GM10266 (cell line): ENCODE results near the gene TNFRSF19.

Experiments used
- DNase-seq: peaks from one replicate; pipeline ENCODE4 v3.0.0; 2012; ENCODE audit errors: extremely low spot score
- CTCF ChIP-seq: IDR thresholded peaks from 2 replicates; pipeline ENCODE4 v1.5.1; 2012; ENCODE audit warnings: mild to moderate bottlenecking, low read depth; ENCODE audit not compliant: control insufficient read depth, insufficient read depth; ENCODE audit errors: missing control alignments

TNFRSF19 gene

GRCh38 chr13:23678795-23679194, 108.6 kb downstream of the TNFRSF19 start:
- DNase-seq, result no peak
- no peak for TF ChIP-seq CTCF

- no peak for DNase-seq
- no peak for TF ChIP-seq CTCF
These were observed 109.0 kb downstream of the TNFRSF19 start for GRCh38 chr13:23679220-23679619.

GRCh38 chr13:23680845-23681669, 110.8 kb downstream of the TNFRSF19 start:
- TF ChIP-seq CTCF, result no peak

GRCh38 chr13:23683084-23683483, 112.9 kb downstream of the TNFRSF19 start:
- no peak for DNase-seq
- TF ChIP-seq CTCF, result no peak

More at GRCh38 chr13:23680845-23681669, 110.8 kb downstream of the TNFRSF19 start:
- DNase-seq, result no peak

GRCh38 chr13:23684647-23685046, 114.4 kb downstream of the TNFRSF19 start:
- no peak for TF ChIP-seq CTCF
- no peak for DNase-seq

- no peak for DNase-seq
- TF ChIP-seq CTCF, result no peak
These were observed 115.2 kb downstream of the TNFRSF19 start for GRCh38 chr13:23685416-23685815.

- no peak for TF ChIP-seq CTCF
- no peak for DNase-seq
These were observed 116.7 kb downstream of the TNFRSF19 start for GRCh38 chr13:23686948-23687347.
